Psoas muscle (tissue), 8 donors: ENCODE measurements around the gene SORBS1. TPM values are rescaled to one million over a fixed set of nuclear protein-coding genes. Genes with fewer than 3 reads are reported as not detected.

ENCODE experiments used
- ATAC-seq, 4 donors: fragments of 200-7000 bp; cut with Tn5 transposase; one replicate each; pipeline ENCODE4 v1.9.1; 2020; ENCODE audit warnings: moderate library complexity in 3 of 4, mild to moderate bottlenecking in 2 of 4
- DNase-seq, 2 donors: peaks; one replicate each; pipeline ENCODE4 v3.0.0-alpha.2; 2020
- H3K27ac ChIP-seq: fragments of 200-600 bp; one replicate; pipeline ENCODE4 v1.8.0; 2022
- H3K27me3 ChIP-seq, 3 donors: fragments of 200-600 bp in 1 of 3; one replicate each; pipeline versions ENCODE4 v1.6.1 to v1.8.0; 2013 to 2022; ENCODE audit warnings: low read length in 2 of 3, mild to moderate bottlenecking in 2 of 3, moderate library complexity in 1 of 3; ENCODE audit not compliant: insufficient read depth in 3 of 3
- H3K36me3 ChIP-seq, 2 donors: fragments of 200-600 bp in 1 of 2; one replicate each; pipeline versions ENCODE4 v1.6.1 to v1.8.0; 2013 to 2022; ENCODE audit warnings: low read depth in 1 of 2, mild to moderate bottlenecking in 1 of 2, moderate library complexity in 1 of 2; ENCODE audit not compliant: insufficient read depth in 1 of 2
- H3K4me1 ChIP-seq: fragments of 200-600 bp; one replicate; pipeline ENCODE4 v1.8.0; 2022
- H3K4me3 ChIP-seq: fragments of 200-600 bp; one replicate; pipeline ENCODE4 v1.8.0; 2022; ENCODE audit warnings: mild to moderate bottlenecking
- H3K9me3 ChIP-seq: fragments of 200-600 bp; one replicate; pipeline ENCODE4 v1.8.0; 2022
- CTCF ChIP-seq: fragments of 200-600 bp; IDR thresholded peaks from one replicate; pipeline ENCODE4 v1.8.0; 2022; ENCODE audit warnings: antibody characterized with exemption
- WGBS, 3 donors: extraction: QIAGEN DNeasy Blood & Tissue Kit; methylation state at CpG; one replicate each; pipeline versions ENCODE4 v1.1.6 to v1.1.7; 2013; 5-methylcytosine and 5-hydroxymethylcytosine counted together
- intact Hi-C, 2 donors: fragments of 100-400 bp; cut with DNase I; formaldehyde crosslinking; loops; one replicate each; pipeline versions ENCODE4 v1.11.0 to v1.14.2; 2022
- polyA plus RNA-seq, 3 donors: library from polyadenylated mRNA; stranded (reverse); fragments of 200-250 nt; gene quantifications; one replicate each; pipeline ENCODE4 v1.2.3, GENCODE V29; 2013
- total RNA-seq, 4 donors: library from RNA; stranded (reverse); fragmentation: NEBNext Ultra II Directional in 2 of 4; extraction: Animal tissue kit (Norgen Biotek cat#: 25700) in 2 of 4; gene quantifications; one replicate each; pipeline versions ENCODE4 v1.2.1 to v1.2.4, GENCODE V29; 2021 to 2023
- donor health status: healthy with polysubstance abuse.
- donor health status: DM: no; HTN: no; CAD: no; lungs with moderate emphysema.
- donor health status: Bipolar disorder and iron deficiency.
- donor health status: healthy.
- donor health status: DM: yes; HTN: yes; CAD: no.
- donor health status: DM: no; HTN: no; CAD: no.
- donor health status: DM: no; HTN: no; CAD: no.
- donor health status: DM: yes; HTN: yes; CAD: no.

SORBS1 gene
- total and polyA plus RNA-seq, 7 donors = 17.3 to 306 (median 145) TPM

GRCh38 chr10:95464280-95464679 lies 96.9 kb downstream of the SORBS1 start:
- Histone ChIP-seq H3K27me3 (no peaks in the 10 kb centered on the region), H3K4me3 (no peak overlapping the region), H3K36me3 (no peaks in the 10 kb centered on the region), H3K27ac (peak overlapping the region; percentile 65), H3K9me3 (no peaks in the 10 kb centered on the region), H3K4me1 (peaks cover 56% of the 10 kb centered on the region)
- ATAC-seq = no peak
- no peak for DNase-seq
- 46 to 61% (median 49%) methylated on average over 5 of the region's 5 CpGs for WGBS, 3 donors
- no peak for TF ChIP-seq CTCF
- intact Hi-C loops = no loop called here

- Histone ChIP-seq H3K27me3 (no peaks in the 10 kb centered on the region), H3K27ac (peak overlapping the region; percentile 65), H3K4me1 (peaks cover 52% of the 10 kb centered on the region), H3K36me3 (no peaks in the 10 kb centered on the region), H3K9me3 (no peaks in the 10 kb centered on the region), H3K4me3 (no peak overlapping the region)
- TF ChIP-seq CTCF = no peak
- WGBS, 3 donors = 32 to 37% (median 35%) methylated on average over 1 of the region's 1 CpG
- intact Hi-C loops = no loop called here
- ATAC-seq (peak in 1 of 4 donors; percentile 11), DNase-seq (no peak)
Observed at GRCh38 chr10:95462740-95463667, 98.2 kb downstream of the SORBS1 start.

- no peaks in the 10 kb centered on the region for H3K27me3 ChIP-seq
- TF ChIP-seq CTCF = no peak
- ATAC-seq (no peak), DNase-seq (no peak)
- intact Hi-C loops = no loop called here
- 84 to 88% (median 88%) methylated on average over 4 of the region's 4 CpGs for WGBS, 3 donors
- no peaks in the 10 kb centered on the region for H3K36me3 ChIP-seq
- no peak overlapping the region for H3K4me3 ChIP-seq
- no peak overlapping the region for H3K27ac ChIP-seq
- H3K4me1 ChIP-seq = peaks cover 50% of the 10 kb centered on the region
- no peaks in the 10 kb centered on the region for H3K9me3 ChIP-seq
Observed at GRCh38 chr10:95461611-95462010, 99.6 kb downstream of the SORBS1 start.

- peak in 2 of 4 donors; percentile 14 to 34 for ATAC-seq
- intact Hi-C loops = no loop called here
- H3K4me3 ChIP-seq = no peak overlapping the region
- WGBS, 3 donors = 54 to 58% (median 55%) methylated on average over 9 of the region's 9 CpGs
- DNase-seq = no peak
- H3K27ac ChIP-seq = no peak overlapping the region
- TF ChIP-seq CTCF = no peak
- peaks cover 45% of the 10 kb centered on the region for H3K4me1 ChIP-seq
- no peaks in the 10 kb centered on the region for H3K27me3 ChIP-seq
- H3K36me3 ChIP-seq = no peaks in the 10 kb centered on the region
- no peaks in the 10 kb centered on the region for H3K9me3 ChIP-seq
Observed at GRCh38 chr10:95459446-95460045, 101.6 kb downstream of the SORBS1 start.
